ENCODE results near the gene C4A.
"Not testable (repeated sequence)": the region's sequence is repeated elsewhere in the genome, so short reads cannot be mapped to it uniquely, and the experiment has no call there.

Gene C4A

DNA sequence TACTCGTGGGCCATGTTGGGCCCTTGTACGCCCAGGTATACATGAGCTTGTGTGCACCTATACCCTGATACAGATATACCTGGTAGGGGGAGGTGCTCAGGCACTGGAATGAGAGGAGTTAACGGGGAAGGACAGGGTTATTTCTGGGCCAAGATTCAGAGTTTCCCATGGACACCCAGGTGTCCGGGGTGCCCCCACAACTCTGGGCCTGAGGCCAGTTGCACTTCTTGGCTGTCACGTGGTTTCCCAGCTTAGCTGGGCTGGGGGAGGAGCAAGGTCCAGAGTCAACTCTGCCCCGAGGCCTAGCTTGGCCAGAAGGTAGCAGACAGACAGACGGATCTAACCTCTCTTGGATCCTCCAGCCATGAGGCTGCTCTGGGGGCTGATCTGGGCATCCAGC is at the start of gene C4A:
Gene C4A (plus strand): TSS at position 314 of the 400 bp plus-strand sequence. CDS start 51 bp downstream, at position 365.
- not testable (repeated sequence) for DNase-seq (ENCODE audit: low spot score)

DNA sequence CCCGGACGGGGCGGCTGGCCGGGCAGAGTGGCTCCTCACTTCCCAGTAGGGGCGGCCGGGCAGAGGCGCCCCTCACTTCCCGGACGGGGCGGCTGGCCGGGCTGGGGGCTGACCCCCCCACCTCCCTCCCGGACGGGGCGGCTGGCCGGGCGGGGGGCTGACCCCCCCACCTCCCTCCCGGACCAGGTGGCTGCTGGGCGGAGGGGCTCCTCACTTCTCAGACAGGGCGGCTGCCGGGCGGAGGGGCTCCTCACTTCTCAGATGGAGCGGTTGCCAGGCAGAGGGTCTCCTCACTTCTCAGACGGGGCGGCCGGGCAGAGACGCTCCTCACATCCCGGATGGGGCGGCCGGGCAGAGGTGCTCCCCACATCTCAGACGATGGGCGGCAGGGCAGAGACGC is 49.7 kb upstream of the C4A start:
- DNase-seq (ENCODE audit: low spot score): not testable (repeated sequence)

DNA sequence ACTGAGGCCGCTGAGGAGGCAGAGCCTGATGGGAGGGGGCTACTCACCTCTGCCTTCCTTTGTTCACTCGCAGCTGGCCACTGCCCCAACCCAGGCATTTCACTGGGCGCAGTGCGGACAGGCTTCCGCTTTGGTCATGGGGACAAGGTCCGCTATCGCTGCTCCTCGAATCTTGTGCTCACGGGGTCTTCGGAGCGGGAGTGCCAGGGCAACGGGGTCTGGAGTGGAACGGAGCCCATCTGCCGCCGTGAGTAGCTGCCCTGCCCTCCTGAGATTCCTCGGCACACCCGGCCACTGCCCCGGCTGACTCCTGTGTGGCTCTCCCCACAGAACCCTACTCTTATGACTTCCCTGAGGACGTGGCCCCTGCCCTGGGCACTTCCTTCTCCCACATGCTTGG is 48.3 kb upstream of the C4A start:
- no peak for DNase-seq (ENCODE audit: low spot score)

DNA sequence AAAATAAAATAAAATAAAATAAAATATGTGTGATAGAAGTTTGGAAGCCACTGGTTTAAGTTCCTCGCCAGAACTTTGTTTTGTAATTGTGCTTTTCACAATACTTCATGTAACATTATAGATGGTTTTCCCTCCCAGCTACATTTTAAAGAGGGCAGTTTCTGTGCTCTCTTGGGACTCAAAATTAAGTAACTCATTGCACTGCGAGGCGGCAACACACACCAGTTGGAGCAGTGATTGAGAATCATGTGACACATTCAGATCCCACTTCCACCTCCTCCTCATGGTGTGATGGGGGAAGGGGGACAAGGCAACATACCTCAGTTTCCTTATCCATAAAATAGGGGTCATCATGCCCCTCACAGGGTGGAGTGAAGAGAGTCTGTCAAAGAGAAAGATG is 46.8 kb upstream of the C4A start:
- no peak for DNase-seq (ENCODE audit: low spot score)

DNA sequence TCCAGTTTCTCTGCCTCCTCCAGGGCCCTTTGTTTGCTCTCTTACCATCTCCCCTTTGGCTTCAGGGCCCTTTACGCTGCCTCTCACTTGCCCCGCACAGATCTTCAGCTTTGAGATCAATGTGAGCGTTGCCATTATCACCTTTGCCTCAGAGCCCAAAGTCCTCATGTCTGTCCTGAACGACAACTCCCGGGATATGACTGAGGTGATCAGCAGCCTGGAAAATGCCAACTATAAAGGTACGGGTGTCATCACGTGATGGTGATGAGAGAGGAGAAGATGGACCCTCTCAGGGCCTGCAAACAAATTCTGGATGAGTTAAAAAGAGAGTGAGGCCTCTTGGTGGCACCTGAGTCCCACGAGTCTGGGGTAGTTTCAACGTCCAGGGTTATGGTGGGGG is 46.0 kb upstream of the C4A start:
- DNase-seq (ENCODE audit: low spot score): no peak

DNA sequence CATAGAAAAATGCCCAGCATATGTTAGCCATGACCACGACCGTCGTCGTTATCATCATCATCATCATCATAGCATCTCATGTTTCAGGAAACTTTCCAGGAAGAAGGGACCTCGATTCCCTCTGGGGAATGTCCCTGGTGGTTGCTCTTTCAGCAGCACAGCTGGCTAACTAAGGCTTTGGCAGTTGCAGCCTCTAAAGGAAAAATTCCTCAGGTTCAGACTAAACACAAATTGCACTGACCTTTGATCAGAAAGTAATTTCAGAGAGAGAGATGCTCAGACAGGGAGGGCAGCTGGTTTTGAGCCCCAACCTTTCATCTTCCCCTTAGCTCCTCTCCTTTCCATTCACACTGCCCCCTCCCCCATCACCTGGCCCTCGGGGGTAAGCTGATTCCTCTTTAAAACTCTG is 41.6 kb upstream of the C4A start:
- no peak for DNase-seq (ENCODE audit: low spot score)

DNA sequence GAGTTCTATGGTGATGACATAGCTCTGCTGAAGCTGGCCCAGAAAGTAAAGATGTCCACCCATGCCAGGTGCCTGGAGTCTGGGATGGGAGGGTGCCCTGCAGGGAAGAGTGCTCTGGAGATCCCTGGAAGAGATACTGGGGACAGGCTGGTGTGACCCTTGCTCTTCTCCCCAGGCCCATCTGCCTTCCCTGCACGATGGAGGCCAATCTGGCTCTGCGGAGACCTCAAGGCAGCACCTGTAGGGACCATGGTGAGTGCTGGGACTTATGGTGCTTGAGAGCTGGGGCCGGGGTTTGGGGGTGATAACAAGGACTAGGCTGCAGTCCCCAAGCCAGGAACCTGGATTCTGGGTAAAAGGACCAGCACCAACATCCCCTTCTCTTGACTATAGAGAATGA is 38.1 kb upstream of the C4A start:
- no peak for DNase-seq (ENCODE audit: low spot score)

DNA sequence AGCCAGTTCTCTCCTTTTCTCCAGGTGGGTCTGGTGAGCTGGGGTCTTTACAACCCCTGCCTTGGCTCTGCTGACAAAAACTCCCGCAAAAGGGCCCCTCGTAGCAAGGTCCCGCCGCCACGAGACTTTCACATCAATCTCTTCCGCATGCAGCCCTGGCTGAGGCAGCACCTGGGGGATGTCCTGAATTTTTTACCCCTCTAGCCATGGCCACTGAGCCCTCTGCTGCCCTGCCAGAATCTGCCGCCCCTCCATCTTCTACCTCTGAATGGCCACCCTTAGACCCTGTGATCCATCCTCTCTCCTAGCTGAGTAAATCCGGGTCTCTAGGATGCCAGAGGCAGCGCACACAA is 36.7 kb upstream of the C4A start:
- DNase-seq (ENCODE audit: low spot score): no peak

DNA sequence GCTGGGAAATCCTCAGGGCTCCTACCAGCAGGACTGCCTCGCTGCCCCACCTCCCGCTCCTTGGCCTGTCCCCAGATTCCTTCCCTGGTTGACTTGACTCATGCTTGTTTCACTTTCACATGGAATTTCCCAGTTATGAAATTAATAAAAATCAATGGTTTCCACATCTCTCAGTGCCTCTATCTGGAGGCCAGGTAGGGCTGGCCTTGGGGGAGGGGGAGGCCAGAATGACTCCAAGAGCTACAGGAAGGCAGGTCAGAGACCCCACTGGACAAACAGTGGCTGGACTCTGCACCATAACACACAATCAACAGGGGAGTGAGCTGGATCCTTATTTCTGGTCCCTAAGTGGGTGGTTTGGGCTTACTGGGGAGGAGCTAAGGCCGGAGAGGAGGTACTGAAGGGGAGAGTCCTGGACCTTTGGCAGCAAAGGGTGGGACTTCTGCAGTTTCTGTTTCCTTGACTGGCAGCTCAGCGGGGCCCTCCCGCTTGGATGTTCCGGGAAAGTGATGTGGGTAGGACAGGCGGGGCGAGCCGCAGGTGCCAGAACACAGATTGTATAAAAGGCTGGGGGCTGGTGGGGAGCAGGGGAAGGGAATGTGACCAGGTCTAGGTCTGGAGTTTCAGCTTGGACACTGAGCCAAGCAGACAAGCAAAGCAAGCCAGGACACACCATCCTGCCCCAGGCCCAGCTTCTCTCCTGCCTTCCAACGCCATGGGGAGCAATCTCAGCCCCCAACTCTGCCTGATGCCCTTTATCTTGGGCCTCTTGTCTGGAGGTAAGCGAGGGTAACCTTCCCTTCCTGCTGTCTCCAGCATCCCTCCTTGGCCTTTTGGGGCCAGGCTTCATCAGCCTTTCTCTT is 36.1 kb upstream of the C4A start, which contains the start of gene CFB:
Gene CFB (plus strand): TSS at position 589 of the 863 bp plus-strand sequence. CDS start 127 bp downstream, at position 716.
- no peak for DNase-seq (ENCODE audit: low spot score)

DNA sequence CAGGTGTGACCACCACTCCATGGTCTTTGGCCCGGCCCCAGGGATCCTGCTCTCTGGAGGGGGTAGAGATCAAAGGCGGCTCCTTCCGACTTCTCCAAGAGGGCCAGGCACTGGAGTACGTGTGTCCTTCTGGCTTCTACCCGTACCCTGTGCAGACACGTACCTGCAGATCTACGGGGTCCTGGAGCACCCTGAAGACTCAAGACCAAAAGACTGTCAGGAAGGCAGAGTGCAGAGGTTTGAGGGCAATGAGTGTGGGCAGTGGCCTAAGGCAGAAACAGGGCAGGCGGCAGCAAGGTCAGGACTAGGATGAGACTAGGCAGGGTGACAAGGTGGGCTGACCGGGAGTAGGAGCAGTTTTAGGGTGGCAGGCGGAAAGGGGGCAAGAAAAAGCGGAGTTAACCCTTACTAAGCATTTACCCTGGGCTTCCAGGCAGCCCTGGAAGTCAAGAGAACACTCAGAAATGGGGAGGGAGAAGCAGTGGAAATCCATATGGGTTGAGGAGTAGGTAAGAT is 35.4 kb upstream of the C4A start:
- no peak for DNase-seq (ENCODE audit: low spot score)

DNA sequence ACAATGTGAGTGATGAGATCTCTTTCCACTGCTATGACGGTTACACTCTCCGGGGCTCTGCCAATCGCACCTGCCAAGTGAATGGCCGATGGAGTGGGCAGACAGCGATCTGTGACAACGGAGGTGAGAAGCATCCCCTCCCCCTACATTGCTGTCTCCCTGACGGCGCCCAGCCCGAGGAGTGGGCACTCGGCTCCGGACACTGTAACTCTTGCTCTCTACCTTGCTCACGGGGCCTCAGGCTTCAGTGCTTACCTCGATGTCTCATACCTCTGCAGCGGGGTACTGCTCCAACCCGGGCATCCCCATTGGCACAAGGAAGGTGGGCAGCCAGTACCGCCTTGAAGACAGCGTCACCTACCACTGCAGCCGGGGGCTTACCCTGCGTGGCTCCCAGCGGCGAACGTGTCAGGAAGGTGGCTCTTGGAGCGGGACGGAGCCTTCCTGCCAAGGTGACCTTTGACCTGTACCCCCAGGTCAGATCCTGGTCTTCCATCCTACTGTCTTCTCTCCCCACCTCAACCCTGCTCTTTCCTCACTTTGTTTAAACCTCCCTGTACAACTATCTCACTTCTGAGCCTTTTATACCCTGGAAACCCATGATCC is 34.7 kb upstream of the C4A start:
- DNase-seq (ENCODE audit: low spot score): no peak

DNA sequence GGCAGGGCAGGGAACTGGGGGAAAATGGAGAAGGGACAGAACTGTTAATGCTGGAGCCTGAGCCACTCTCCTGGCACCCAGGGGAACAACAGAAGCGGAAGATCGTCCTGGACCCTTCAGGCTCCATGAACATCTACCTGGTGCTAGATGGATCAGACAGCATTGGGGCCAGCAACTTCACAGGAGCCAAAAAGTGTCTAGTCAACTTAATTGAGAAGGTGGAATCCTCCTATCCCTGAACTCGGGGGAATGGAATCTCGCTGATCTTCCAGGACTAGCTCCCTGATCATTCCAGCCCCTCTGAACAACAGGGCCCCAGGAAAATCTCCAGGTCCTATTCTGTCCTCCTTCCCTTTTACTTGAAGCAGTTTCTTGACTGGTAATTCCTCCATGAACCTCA is 34.0 kb upstream of the C4A start:
- DNase-seq (ENCODE audit: low spot score): no peak

DNA sequence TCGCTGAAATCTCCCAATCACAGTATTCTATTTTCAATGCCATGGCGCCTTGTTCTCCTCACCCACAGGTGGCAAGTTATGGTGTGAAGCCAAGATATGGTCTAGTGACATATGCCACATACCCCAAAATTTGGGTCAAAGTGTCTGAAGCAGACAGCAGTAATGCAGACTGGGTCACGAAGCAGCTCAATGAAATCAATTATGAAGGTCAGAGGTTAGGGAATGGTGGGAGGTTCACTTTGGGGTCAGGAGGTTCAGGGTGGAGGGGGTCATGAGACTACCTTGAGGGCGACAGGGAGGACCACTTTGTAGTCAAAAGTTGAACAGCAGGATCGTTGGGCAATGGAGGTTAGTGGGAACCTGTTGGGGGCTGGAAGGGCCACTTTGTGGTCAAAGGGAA is 33.6 kb upstream of the C4A start:
- DNase-seq (ENCODE audit: low spot score): no peak

DNA sequence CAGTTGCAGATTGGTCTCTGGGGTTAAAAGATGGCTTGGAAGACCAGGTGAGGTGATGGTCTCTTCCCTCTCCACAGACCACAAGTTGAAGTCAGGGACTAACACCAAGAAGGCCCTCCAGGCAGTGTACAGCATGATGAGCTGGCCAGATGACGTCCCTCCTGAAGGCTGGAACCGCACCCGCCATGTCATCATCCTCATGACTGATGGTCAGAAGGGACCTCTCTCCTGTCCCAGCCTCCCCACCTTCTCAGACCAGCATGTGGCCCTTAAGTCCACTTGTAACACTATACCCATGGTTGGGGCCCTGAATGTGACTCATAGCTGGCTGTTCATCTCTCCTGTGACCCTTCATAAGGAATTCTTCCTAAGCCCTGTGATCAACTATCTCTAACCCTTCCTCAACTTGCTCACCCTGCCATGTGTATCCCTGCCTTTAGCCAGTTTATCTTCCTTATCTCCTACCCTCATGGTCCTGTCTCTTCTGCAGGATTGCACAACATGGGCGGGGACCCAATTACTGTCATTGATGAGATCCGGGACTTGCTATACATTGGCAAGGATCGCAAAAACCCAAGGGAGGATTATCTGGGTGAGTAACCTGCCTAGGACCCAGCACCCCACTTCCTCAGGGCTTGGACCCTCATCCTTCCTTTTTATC is 33.0 kb upstream of the C4A start:
- no peak for DNase-seq (ENCODE audit: low spot score)

DNA sequence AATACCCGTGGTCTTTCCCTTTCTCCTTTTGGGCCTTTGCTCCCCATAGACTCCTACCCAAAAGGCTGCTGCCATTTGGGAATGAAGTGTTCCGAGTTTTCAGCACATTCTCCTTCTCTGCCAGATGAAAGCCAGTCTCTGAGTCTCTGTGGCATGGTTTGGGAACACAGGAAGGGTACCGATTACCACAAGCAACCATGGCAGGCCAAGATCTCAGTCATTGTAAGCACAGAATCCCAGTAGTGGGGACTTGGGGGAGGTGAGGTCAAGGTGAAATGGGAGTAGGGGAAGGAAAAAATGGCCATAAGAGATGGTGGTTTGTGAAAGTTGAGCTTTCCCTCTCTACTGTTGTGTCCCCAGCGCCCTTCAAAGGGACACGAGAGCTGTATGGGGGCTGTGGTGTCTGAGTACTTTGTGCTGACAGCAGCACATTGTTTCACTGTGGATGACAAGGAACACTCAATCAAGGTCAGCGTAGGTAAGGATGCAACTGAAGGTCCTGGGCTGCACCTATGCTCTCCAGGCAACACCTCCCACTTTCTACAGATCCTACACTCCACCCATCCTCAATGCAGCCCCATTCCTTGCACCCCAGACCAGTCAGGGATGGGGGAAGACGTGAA is 31.8 kb upstream of the C4A start:
- no peak for DNase-seq (ENCODE audit: low spot score)

DNA sequence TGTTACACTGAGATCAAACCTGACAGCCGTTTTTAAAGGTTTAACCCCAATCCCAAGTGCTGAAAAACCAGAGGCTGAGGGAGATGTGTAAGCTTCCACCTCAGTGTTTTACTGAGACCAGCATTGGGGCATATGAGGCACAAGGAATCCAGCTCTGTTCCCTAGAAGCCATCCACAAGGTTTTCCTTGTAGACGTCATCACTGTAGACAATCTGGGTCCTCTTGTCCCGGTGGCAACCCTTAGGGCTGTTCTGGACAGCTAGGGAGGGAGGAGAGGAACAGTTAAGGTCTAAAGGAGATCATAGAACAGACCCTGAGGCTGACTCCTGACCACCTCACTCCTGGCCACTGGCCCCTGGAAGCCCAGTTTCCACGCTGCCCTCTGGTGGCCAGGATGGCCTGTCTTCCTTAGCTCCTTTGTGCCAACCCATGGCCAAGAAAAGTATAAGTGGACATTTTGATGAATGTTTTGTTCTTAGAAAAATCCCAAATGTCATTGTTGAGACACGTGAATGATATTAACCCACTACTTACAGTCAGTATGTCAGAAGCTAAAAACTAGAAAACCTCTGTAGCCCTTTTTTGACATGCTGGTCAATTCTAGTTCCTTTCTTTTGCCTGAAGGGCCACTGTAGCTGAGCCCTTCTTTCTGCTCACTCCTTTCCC is 29.6 kb upstream of the C4A start:
- DNase-seq (ENCODE audit: low spot score): peak; percentile 23

DNA sequence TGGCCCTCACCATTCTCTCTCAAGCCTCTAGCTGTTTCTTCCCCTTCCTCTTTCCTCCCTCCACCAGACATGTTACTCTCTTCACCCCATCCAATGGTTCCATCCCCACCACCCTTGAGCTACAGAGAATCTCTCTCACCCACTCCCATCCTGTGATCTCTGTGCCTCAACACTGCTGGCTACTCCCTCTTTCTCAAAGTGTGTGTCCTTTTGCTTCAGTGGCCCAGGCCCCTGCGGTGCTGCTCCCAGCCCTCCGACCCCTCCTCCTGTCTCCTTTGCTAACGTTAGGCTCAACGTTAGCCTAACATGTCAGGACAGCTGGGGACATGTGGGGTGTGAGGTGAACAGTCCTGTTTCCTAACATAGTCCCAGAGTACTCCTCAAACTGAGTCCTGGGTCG is 29.0 kb upstream of the C4A start:
- DNase-seq (ENCODE audit: low spot score): no peak

DNA sequence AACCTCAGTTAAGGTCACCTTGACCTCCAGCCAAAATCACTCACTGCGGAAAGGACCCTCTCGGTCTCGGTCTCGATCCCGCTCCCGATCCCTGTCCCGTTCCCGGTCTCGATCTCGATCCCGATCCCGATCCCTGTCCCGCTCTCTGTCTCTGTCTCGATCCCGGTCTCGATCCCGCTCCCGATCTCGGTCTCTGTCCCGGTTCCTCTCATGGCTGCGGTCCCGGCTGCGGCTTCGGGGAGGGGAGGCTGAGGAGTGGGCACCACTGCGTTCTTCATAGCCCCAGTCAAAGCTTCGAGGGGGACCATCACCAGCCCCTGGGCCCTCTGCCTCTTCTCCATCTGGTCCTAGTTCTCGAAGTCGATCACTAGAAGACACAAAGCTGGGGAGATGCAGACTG is 27.3 kb upstream of the C4A start:
- no peak for DNase-seq (ENCODE audit: low spot score)

DNA sequence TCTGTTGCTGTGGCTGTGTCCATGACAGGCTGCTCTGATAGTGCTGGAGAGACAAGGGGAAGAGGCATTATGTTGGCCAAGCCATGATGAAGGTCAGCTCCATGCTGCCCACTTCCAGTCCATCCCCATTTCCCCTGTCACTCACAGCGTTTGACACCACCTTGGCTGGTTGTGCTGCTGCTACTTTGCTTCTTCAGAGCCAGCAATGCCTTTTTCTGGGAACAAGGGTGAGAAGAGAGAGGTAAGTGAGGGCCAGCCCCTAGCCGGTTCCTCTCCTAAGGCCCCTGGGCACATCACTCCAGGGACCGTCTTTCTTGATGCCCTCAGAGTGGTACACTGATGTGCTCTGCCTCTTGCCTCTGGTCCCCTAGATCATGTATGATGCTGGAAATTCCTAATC is 25.1 kb upstream of the C4A start:
- no peak for DNase-seq (ENCODE audit: low spot score)

DNA sequence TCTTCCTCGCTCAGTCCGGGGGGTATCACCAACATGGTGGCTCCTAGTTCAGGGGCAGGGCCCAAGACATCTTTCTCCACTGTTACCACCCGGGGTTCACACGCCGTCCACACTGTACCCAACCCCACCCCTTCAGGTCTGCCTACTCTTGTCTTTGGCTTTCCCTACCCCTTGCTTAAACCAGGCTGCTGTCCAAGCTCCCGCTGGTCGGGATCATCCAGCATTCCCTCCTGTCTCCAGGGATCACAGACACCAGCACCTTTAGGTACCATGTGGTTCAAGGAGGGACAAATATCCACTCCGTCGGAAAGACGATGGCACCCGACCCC is 23.5 kb upstream of the C4A start:
- no peak for DNase-seq (ENCODE audit: low spot score)

DNA sequence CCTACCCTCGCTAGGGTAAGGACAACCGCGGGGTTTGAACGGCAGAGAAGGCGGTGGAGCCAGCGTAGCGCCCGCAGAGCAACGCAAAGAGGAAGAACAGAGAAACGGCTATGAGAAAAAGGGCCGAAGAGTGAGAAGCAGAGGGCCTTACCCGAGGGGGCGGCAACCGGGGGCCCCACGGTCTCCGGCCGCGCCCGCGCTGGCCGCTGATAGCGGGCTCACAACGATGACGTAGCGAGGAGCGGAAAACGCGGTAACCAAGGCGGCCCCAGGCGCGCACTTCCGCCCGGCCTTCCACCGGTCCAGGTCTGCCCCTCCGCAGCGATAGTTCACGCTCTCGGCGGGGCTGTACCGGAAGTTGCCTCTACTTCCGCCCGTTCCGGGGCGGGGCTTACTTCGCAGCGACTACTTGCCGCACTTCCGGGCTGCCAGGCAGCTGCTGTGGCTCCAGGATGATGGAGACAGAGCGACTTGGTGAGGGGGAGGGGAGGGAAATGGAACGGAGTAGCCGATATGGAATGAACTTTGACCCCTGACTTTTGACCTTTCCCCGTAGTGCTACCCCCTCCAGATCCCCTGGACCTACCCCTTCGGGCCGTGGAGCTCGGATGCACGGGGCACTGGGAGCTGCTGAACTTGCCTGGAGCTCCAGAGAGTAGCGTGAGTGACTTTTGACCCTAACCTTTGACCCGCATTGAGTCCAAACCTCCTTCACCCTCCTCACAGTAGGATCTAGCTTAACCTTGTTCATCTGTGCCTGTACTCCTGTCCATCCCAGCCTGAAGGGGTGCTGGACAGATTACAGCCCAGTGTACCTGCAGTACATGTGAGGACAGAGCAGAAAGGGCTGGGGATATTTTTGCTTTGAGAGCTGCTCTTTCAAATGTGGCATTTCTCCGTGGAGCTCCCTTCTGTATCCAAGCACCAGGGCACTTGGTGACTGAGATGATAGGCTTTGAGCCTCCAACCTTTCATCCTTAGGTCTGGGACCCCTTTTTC is 22.8 kb upstream of the C4A start, which contains the start of the genes NELFE and SKIC2:
Gene NELFE (minus strand): TSS at position 231 of the 999 bp plus-strand sequence. CDS start 525 bp downstream, outside the sequence.
Gene SKIC2 (plus strand): TSS at position 435 of the 999 bp plus-strand sequence. CDS start 18 bp downstream, at position 453.
- DNase-seq (ENCODE audit: low spot score): peak; percentile 98
